PC-9 (cell line): Measurements from ENCODE around the gene AMOTL1.

Experiments used
- CTCF ChIP-seq: fragments of 200-600 bp; sonication (generic); conservative IDR thresholded peaks from 2 replicates; pipeline ENCODE4 v1.6.1; 2017; ENCODE audit warnings: mixed run types, antibody characterized with exemption, mild to moderate bottlenecking, moderate library complexity
- EZH2 ChIP-seq: fragments of 200-600 bp; sonication (generic); IDR thresholded peaks from 2 replicates; pipeline ENCODE4 v1.8.0; 2017; ENCODE audit warnings: antibody characterized with exemption, low read depth

GRCh38 chr11:94788396-94788795 lies 20.2 kb downstream of the AMOTL1 start:
- no peak for TF ChIP-seq CTCF
- TF ChIP-seq EZH2, result no peak
